Choroid plexus epithelial cell (primary cell): ENCODE measurements around the gene CROCC2.

Experiments used
- DNase-seq: peaks from one replicate; pipeline ENCODE4 v3.0.0-alpha.2; 2010; ENCODE audit warnings: low read depth
- H3K4me3 ChIP-seq: 2 replicates; pipeline ENCODE4 v1.5.1; 2011; ENCODE audit warnings: low read depth, mild to moderate bottlenecking, control low read depth, low read length, moderate library complexity
- TF ChIP-seq, protein P1 (sequence below): conservative IDR thresholded peaks from 2 replicates; pipeline ENCODE4 v1.5.1; 2011; ENCODE audit warnings: low read depth, mild to moderate bottlenecking, control low read depth, inconsistent platforms, low read length, moderate library complexity

The CROCC2 gene

DNA sequence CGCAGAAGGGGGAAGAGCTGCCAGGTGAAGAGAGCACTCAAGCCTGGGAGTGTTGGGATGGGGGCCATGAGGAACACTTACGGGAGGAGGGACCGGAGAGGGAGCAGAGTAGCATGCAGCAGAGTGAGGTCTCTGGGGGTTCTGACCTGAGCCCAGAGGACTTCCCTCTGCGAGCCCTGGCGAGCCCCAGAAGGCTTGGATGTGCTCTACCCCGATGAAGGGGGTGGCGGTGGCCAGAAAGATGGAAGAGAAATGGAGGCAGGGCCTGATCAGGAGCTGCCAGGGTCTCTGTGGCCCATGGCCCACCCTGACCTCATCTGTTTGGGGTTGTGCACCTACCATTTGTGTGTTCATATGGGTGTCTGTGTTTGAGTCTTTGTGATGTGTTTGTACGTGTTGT, 42.0 kb downstream of the CROCC2 start:
- no peak for DNase-seq
- H3K4me3 ChIP-seq, result no peak overlapping the region
- TF ChIP-seq, protein P1, sequence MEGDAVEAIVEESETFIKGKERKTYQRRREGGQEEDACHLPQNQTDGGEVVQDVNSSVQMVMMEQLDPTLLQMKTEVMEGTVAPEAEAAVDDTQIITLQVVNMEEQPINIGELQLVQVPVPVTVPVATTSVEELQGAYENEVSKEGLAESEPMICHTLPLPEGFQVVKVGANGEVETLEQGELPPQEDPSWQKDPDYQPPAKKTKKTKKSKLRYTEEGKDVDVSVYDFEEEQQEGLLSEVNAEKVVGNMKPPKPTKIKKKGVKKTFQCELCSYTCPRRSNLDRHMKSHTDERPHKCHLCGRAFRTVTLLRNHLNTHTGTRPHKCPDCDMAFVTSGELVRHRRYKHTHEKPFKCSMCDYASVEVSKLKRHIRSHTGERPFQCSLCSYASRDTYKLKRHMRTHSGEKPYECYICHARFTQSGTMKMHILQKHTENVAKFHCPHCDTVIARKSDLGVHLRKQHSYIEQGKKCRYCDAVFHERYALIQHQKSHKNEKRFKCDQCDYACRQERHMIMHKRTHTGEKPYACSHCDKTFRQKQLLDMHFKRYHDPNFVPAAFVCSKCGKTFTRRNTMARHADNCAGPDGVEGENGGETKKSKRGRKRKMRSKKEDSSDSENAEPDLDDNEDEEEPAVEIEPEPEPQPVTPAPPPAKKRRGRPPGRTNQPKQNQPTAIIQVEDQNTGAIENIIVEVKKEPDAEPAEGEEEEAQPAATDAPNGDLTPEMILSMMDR, result no peak

GRCh38 chr2:240948905-240949790, 43.0 kb downstream of the CROCC2 start:
- DNase-seq, result no peak
- TF ChIP-seq, protein P1, result no peak
- H3K4me3 ChIP-seq, result no peak overlapping the region

DNA sequence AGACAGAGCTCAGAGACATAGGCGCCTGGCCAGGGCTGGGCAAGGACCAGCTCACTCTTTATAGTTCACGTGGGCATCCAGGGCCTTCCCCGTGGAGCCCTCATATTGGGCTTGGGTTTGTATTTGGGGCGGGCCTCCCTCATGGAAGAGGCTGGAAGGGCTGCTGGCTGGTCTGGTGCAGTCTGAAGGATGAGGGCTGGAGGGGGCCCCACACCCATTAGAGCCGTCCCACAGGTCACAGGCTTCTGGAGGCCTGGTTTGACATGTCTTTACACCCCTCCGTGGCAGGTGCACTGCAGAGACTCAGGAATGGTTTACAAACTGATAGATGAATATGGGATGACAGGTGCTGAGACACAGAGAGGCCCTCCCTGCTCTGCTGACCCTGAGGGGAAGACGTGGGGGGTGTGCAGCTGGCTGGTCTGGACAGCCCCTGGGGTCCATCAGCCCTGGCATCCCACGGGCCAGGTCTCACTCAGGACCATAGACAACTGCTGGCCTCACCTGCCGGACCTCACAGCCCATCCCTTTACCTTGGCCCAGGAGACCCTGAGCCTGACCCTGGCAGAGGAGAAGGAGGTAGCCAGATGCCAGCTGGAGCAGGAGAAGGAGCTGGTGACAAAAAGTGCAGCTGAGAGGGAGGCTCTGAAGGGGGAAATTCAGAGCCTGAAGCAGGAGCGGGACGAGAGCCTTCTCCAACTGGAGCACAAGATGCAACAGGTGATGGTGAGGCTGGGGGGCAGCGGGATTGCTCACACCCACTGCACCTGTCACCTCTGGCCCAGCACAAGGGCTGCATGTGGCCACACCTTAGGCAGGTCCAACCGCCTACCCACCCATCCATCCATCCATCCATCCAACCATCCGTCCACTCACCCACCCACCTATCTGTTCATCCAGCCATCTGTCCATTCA, 43.9 kb downstream of the CROCC2 start:
- no peak overlapping the region for H3K4me3 ChIP-seq
- TF ChIP-seq, protein P1, result no peak
- no peak for DNase-seq

DNA sequence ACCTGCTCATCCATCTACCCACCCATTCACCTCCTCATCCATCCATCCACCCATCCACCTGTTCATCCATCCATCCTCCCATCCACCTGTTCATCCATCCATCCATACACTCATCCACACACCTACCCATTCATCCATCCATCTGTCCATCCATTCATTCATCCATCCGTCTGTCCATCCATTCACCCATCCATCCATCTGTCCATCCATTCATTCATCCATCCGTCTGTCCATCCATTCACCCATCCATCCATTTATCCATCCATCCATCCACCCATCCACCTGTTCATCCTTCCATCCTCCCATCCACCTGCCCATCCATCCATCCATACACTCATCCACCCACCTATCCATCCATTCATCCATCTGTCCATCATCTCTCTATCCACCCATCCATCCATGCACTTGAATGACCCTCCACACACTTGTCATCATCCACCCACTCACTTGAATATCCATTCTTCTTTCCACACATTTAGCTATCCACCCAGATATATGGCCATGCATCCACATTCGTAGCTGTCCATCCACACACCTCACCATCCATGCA, 45.0 kb downstream of the CROCC2 start:
- TF ChIP-seq, protein P1, result no peak
- H3K4me3 ChIP-seq, result no peak overlapping the region
- DNase-seq, result no peak

- TF ChIP-seq, protein P1, result no peak
- no peak overlapping the region for H3K4me3 ChIP-seq
- DNase-seq, result no peak
Measured at GRCh38 chr2:240952496-240953246, 46.5 kb downstream of the CROCC2 start.
